Endometrial microvascular endothelial cells (primary cell): ENCODE results near the gene CABS1. TPM values are rescaled to one million over a fixed set of nuclear protein-coding genes. Genes with fewer than 3 reads are reported as not detected.

Source experiments
- in situ Hi-C: cut with HindIII; loops from 2 replicates; pipeline ENCODE4 v1.10.0; 2017; ENCODE audit warnings: low sequenced_read_pairs, low pct_unique_long_range_greater_than_20kb; ENCODE audit errors: inconsistent ontology term
- total RNA-seq: library from RNA; depleted of rRNA; stranded (reverse); fragments of >200 nt; gene quantifications from one replicate; pipeline ENCODE4 v1.2.3, GENCODE V29; 2015; ENCODE audit errors: inconsistent ontology term

The CABS1 gene
- not detected for total RNA-seq

GRCh38 chr4:70334681-70335080 lies at the start of gene CABS1:
TSS of gene CABS1 (plus strand) at chr4:70334981. CDS start at chr4:70335040, 59 bp downstream.
- in situ Hi-C loops = no loop called here

GRCh38 chr4:70288651-70289050 lies 46.1 kb upstream of the CABS1 start:
- in situ Hi-C loops = no loop called here

- in situ Hi-C loops = no loop called here
Observed at GRCh38 chr4:70291341-70291740, 43.4 kb upstream of the CABS1 start.

- in situ Hi-C loops = no loop called here
Observed at GRCh38 chr4:70297576-70297975, 37.2 kb upstream of the CABS1 start.

- in situ Hi-C loops = no loop called here
Observed at GRCh38 chr4:70298051-70298450, 36.7 kb upstream of the CABS1 start.

- in situ Hi-C loops = no loop called here
Observed at GRCh38 chr4:70299643-70300042, 35.1 kb upstream of the CABS1 start.

- in situ Hi-C loops = no loop called here
Observed at GRCh38 chr4:70300215-70300614, 34.6 kb upstream of the CABS1 start.

GRCh38 chr4:70303090-70303489 lies 31.7 kb upstream of the CABS1 start:
- in situ Hi-C loops = no loop called here

- in situ Hi-C loops = no loop called here
Observed at GRCh38 chr4:70305601-70306000, 29.2 kb upstream of the CABS1 start.

GRCh38 chr4:70306076-70306475 lies 28.7 kb upstream of the CABS1 start:
- in situ Hi-C loops = no loop called here

GRCh38 chr4:70313736-70314135 lies 21.0 kb upstream of the CABS1 start:
- in situ Hi-C loops = no loop called here

GRCh38 chr4:70315928-70316327 lies 18.9 kb upstream of the CABS1 start:
- in situ Hi-C loops = no loop called here

- in situ Hi-C loops = no loop called here
Observed at GRCh38 chr4:70326052-70326451, 8.7 kb upstream of the CABS1 start.

- in situ Hi-C loops = no loop called here
Observed at GRCh38 chr4:70336043-70336442, 1.3 kb downstream of the CABS1 start.

- in situ Hi-C loops = no loop called here
Observed at GRCh38 chr4:70337886-70338420, 3.2 kb downstream of the CABS1 start.

GRCh38 chr4:70356185-70356584 lies 21.4 kb downstream of the CABS1 start:
- in situ Hi-C loops = no loop called here

- in situ Hi-C loops = no loop called here
Observed at GRCh38 chr4:70359115-70359661, 24.4 kb downstream of the CABS1 start.

GRCh38 chr4:70360460-70360859 lies 25.7 kb downstream of the CABS1 start, which contains the start of gene SMR3A:
TSS of gene SMR3A (plus strand) at chr4:70360760. CDS start at chr4:70362116, 1,356 bp downstream.
- in situ Hi-C loops = no loop called here

GRCh38 chr4:70364002-70364401 lies 29.2 kb downstream of the CABS1 start:
- in situ Hi-C loops = no loop called here

- in situ Hi-C loops = no loop called here
Observed at GRCh38 chr4:70365479-70365878, 30.7 kb downstream of the CABS1 start.

- in situ Hi-C loops = no loop called here
Observed at GRCh38 chr4:70367813-70368212, 33.0 kb downstream of the CABS1 start.
